Measurements from ENCODE around the gene RTKN.
A peak's percentile ranks its signal among the peaks of the same experiment; 100 is the strongest.
"Not testable (repeated sequence)": the region's sequence is repeated elsewhere in the genome, so short reads cannot be mapped to it uniquely, and the experiment has no call there.

Gene RTKN, protein sequence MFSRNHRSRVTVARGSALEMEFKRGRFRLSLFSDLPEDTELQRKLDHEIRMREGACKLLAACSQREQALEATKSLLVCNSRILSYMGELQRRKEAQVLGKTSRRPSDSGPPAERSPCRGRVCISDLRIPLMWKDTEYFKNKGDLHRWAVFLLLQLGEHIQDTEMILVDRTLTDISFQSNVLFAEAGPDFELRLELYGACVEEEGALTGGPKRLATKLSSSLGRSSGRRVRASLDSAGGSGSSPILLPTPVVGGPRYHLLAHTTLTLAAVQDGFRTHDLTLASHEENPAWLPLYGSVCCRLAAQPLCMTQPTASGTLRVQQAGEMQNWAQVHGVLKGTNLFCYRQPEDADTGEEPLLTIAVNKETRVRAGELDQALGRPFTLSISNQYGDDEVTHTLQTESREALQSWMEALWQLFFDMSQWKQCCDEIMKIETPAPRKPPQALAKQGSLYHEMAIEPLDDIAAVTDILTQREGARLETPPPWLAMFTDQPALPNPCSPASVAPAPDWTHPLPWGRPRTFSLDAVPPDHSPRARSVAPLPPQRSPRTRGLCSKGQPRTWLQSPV

DNA sequence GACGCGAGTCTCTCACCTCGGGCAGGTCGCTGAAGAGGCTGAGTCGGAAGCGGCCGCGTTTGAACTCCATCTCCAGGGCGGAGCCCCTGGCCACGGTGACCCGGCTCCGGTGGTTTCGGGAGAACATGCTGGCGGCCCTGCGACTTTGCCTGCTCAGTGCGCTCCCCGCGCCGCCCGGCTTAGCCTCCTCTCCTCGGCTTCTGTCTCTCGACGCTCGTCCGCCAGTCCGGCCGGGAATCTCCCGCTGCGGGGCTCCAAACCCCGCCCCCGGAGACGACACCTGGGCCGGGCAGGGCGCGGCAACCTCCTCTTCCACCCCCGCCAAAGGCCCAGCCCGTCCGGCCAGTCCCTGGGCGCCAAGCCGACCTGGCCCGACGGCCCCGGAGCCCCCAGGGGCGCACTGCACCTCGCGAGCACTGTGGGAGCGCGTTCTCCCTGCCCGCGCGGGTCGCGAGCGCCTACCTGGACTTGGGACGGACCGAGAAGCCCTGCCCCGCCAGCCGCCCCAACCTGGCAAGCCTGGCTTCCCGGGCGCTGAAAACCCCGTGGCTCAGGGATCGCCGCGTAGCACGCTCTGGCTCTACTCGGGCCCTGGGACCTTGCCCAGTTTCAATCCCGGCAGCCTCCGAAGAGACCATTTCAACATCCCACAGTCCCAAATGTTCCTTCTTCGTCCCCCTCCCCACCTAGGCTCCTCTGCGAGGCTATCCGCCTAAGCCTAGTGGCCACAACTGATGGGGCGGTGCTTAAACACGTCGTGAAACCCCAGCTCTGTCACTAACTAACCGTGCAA, at the start of gene RTKN:
RTKN (minus strand) TSS at position 248 of the 793 bp plus-strand sequence; CDS start at position 127, 121 bp downstream.
- peak; percentile 40 to 51 for DNase-seq

DNA sequence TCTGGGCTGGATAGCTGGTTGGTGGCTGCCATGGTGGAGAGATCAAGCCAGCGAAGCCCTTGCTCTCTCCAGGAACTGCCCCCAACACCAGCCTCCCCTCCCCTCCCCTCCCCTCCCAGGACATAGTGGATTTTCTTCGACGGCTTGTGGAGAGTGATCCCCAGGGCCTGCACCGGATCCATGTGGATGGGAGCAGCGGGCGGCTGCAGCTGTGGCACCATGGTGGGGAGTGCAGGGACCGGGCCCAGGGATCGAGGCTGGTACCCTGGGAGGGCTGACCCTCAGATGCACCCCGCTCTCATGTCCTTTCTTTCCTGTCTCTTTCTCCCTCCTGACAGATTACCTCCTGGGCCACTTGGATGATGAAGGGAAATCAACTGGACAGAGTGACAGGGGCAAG, 48.2 kb upstream of the RTKN start:
- DNase-seq, result no peak

DNA sequence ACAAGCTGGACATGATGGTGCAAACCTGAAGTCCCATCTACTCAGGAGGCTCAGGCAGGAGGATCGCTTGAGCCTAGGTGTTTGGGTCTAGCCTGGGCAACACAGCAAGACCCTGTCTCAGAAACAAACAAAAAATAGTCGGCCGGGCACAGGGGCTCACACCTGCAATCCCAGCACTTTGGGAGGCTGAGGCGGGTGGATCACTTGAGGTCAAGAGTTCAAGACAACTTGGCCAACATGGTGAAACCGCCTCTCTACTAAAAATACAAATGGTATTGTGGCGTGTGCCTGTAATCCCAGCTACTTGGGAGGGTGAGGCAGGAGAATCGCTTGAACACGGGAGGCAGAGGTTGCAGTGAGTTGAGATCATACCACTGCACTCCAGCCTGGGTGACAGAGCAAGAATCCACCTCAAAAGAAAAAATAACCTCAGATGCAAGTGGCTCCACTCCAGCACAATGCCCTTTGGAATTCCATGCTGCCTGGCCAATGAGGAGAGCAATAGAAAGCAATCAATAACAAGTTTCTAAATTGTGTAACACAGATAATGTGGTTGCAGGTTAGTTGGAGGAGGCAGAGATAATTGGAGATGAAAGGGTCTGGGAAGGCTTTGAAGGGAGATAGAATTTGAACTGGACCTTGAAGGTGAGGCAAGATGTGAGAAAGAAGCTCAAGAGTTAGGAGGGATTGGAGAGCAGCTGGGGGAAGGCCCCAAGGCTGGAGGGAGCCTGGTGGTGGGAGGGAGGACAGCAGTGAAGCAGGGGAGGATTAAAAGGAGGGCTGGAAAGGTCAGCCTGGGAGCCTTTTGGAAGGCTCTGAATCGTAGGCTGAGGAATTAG, 47.1 kb upstream of the RTKN start:
- DNase-seq, result no peak

GRCh38 chr2:74486141-74486540, 44.4 kb upstream of the RTKN start:
- no peak for DNase-seq

DNA sequence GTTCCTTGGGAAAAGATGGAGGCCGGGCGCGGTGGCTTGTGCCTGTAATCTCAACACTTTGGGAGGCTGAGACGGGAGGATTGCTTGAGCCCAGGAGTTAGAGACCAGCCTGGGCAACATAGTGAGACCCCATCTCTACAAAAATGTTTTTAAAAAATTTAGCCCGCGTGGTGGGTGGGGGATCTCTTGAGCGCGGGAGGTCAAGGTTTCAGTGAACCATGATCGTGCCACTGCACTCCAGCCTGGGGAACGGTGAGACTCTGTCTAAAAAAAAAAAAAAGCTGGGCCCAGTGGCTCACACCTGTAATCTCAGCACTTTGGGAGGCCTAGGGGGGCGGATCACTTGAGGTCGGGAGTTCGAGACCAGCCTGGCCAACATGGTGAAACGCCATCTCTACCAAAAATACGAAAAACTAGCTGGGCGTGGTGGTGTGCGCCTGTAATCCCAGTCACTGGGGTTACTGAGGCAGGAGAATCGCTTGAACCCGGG, 42.0 kb upstream of the RTKN start:
- DNase-seq, result not testable (repeated sequence)

DNA sequence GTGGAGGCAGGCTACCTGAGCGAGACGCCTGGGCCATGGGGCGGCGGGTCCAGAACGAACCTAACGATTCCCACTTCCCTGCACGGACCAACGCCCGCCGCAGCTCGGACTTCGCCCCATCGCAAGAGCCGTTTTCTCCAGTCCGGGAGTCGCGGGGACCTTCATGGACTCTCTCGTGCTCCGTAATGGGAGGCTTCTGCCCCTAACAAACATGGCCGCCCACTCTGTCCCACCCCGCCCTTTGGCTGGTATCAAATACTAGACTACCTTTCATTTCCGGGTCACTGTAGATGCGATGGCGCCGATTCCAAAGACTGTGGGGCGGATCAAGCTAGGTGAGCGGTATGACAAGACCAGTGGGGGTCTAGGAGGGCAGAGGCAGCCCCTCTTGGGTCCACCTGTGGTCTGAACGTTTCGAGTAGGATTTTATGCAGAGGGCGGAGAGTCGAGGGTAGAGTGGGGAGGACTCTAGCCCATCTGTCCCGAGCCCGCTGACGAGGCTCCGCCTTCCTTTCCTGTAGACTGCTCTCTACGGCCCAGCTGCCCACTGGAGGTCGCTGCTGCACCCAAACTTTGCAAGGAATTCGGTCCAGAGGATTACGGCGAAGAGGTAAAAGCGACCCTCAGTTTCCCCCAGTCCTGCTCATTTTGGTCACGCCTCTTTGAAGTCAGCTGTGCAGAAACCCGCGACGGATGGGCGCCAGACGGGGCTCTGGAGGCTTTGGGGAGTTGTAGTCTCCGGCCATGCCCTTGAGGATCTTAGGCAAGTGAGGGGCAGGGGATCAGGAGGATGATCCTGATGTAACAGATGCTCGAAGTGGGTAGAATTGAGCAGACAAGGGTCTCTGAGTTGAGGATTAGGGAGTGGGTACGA, 41.3 kb upstream of the RTKN start, which contains the start of the genes CCDC142 and TTC31:
CCDC142 (minus strand) TSS at position 198 of the 874 bp plus-strand sequence; CDS start at position 37, 161 bp downstream.
TTC31 (plus strand) TSS at position 281 of the 874 bp plus-strand sequence; CDS start at position 296, 15 bp downstream.
- DNase-seq, result peak; percentile 93 to 95

GRCh38 chr2:74481961-74482800, 40.4 kb upstream of the RTKN start:
- DNase-seq, result peak; percentile 60 to 65

DNA sequence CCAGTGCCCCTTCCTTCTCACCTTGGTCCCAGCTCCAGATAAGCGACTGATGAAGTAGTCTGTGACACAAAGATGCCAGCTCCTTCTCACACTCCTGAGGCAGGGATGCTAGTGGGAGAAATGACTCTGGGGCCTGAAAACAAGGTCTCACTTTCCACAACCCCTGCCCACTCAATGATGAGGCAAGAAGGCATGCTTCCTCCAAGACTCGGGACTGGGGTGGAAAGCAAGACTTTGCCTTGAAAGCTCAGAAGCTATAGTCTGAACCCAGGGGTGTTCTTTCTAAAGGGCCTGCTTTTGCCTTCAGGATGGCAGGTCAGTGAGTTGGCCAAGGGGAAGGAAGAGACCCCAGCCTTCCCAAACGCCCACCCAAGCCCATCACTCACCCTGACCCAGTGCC, 39.7 kb upstream of the RTKN start:
- DNase-seq, result no peak

DNA sequence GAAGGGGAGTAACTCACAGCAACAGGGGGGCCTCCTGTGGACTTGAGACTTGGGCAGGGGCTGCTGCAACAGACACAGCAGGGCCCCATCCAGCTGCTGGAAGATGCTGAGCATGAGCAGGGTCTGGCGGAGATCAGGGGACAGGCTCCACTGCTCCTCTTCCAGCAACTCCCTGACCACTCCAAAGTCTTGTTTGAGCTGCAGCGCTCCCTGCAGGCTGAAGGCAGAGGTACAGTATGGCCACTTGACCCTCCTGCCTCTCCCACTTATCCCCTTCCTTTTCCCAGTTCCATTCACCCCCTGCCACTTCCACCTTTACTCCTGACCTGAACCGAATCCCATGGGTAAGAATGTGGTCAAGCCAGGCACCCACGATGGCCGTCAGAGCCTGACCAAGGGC, 33.2 kb upstream of the RTKN start:
- no peak for DNase-seq

- no peak for DNase-seq
These were observed 32.7 kb upstream of the RTKN start for GRCh38 chr2:74474481-74474880.

- no peak for DNase-seq
These were observed 31.2 kb upstream of the RTKN start for GRCh38 chr2:74472945-74473258.

DNA sequence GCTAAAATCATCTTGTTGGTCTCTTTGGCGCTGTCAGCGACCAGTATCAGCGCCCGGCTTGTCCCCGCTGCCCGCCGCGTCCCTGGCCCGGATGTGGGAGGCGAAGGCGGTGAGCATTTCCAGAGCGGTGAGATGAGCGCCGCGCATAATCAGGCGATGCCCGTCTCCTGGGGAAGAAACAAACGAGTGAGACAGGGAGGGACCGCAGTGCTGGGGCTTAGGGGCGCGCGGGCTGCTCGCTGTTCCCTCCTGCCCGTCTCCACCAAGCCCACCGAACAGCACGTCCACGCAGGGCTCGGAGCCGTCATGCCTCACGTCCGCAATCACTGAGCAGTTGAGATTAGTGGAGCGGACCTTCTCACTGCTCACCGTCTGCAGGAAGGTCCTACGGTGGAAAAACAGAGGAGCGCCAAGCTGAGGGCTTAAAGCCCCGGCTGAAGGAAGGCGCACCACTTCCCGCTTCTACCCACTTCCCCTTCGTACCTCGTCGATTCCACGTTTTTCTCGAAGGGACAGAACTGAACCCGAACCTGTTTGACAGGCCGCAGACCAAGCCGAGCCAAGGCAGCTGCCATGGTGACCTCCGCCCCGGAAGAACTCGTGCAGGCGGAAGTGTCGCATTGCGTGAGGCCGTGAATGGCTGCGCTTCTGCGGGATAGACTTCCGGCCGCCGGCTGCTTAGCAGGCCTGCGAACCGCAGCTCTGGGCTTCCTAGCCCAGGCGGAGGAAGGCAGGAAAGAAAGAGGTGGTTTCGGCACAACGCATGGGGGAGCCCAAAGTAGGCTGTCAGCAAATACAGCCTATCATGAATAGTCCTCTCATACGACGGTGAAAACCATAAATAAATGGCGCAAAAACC, 30.6 kb upstream of the RTKN start, which contains the start of gene MRPL53:
MRPL53 (minus strand) TSS at position 595 of the 859 bp plus-strand sequence; CDS start at position 575, 20 bp downstream.
- peak; percentile 95 to 96 for DNase-seq

- DNase-seq, result no peak
These were observed 29.8 kb upstream of the RTKN start for GRCh38 chr2:74471332-74472065.

GRCh38 chr2:74470742-74471141, 29.0 kb upstream of the RTKN start:
- not testable (repeated sequence) for DNase-seq

DNA sequence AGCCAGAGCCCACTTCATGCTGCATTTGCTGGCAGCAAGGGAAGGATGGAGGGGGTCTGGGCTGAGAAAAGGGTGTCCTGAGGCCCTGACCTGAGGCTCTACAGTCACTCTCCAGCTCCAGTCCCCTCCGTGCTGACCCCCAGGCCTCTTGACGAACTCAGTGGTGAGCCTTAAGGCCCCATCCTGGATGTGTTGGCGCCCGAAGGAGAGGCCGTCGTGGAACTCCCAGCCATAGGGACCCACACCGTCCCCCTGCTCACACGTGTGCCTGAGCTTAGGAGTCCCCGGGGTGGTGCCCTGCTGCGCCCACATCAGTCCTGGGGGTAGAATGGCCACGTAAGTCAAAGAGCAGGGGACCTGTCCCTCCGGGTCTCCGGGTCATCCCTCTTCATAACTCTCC, 22.7 kb upstream of the RTKN start:
- DNase-seq, result no peak

GRCh38 chr2:74462786-74463105, 21.0 kb upstream of the RTKN start:
- DNase-seq, result no peak

GRCh38 chr2:74462054-74462785, 20.5 kb upstream of the RTKN start:
- DNase-seq, result no peak
